HG02623 (cell line): Measurements from ENCODE around the gene B4GALNT4.
A peak's percentile ranks its signal among the peaks of the same experiment; 100 is the strongest.
"Not testable (repeated sequence)": the region's sequence is repeated elsewhere in the genome, so short reads cannot be mapped to it uniquely, and the experiment has no call there.

Source experiments
- ATAC-seq: cut with Tn5 transposase; IDR thresholded peaks from one replicate; pipeline ENCODE4 v1.9.1; 2021; ENCODE audit warnings: moderate library complexity; ENCODE audit not compliant: unreplicated experiment

B4GALNT4 gene

DNA sequence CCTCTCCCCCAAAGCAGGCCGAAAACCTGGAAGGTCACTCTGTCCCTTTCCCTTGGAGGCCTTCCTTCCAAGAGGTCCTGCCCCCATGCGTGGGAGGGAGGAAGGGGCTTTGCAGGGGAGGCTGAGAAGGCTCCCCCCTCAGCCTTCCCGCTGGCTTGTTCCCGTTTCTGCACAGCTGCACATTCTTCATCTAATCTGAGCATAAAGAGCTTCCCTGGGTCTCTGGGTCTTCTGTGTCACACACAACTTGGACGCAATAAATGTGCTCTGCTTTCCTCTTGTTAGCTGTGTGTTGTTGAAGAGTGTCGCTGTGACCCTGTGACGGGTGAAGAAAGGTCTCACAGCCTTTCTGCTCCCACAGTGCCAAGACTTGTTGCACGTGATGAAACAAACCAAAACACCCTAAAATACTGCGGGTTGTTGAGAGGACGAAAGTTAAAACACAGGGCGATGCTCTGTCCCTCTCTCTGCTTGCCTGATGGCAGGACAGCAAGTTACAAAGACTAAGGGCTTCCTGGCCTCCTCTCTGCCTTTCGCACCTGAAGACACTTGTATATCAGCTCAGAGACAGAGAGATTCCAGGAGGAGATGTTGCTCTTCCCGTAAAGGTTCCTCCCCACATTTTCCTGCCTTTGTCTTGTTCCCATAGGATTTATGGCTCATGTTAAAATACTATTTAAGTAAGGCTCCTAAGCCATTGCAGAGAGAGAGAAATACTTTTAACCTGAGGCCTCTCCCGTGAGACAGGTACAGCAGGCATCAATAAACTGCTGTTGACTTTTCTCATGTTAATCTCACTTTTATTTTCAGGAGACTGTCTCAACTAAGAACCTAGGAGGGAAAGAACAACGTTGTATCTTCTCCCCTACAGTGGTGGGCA is 33.3 kb upstream of the B4GALNT4 start:
- ATAC-seq: no peak

DNA sequence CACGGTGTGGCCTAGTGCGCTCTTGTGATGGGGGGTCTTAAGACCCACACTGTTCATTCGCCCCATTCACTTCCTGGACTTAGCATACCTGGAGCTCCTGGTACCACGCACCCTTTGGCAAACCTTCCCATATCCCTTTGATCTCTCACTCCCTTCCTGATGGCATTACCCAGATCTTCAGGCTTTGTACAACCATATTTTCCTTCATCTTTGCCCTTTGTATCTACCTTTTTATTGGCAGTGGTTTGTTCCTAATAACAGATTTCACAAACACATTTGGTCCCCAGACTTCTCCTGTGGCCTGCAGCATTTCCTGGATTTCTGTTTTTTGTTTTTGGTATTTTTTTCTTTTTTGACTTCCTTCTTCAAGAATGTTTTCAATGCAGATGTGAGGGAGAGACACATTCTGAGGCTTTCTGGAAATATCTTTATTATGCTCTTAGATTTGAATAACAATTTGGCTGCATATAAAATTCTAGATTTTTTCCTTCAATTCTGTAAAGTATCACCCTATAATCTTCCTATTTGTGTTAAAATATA is 32.6 kb upstream of the B4GALNT4 start:
- no peak for ATAC-seq

GRCh38 chr11:337711-338110 is 31.6 kb upstream of the B4GALNT4 start:
- no peak for ATAC-seq

GRCh38 chr11:339963-340362 is 29.3 kb upstream of the B4GALNT4 start:
- no peak for ATAC-seq

- ATAC-seq: no peak
These were observed 28.5 kb upstream of the B4GALNT4 start for GRCh38 chr11:340539-341512.

GRCh38 chr11:342328-342727 is 27.0 kb upstream of the B4GALNT4 start:
- ATAC-seq: no peak

- no peak for ATAC-seq
These were observed 24.3 kb upstream of the B4GALNT4 start for GRCh38 chr11:344836-345578.

DNA sequence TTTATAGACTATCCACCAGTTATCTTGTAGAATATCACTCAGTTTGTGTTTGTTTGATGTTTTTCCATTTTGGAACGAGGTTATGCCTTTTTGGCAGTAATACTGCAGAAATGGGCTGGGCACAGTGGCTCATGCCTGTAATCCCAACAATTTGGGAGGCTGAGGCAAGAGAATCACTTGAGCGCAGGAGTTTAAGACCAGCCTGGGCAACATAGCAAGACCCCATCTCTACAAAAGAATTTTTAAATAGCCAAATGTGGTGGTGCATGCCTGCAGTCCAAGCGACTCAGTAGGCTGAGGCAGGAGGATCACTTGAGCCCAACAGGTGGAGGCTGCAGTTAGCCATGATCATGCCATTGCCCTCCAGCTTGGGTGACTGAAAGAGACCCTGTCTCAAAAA is 22.8 kb upstream of the B4GALNT4 start:
- no peak for ATAC-seq

GRCh38 chr11:349270-349954 is 19.9 kb upstream of the B4GALNT4 start:
- ATAC-seq: not testable (repeated sequence)

DNA sequence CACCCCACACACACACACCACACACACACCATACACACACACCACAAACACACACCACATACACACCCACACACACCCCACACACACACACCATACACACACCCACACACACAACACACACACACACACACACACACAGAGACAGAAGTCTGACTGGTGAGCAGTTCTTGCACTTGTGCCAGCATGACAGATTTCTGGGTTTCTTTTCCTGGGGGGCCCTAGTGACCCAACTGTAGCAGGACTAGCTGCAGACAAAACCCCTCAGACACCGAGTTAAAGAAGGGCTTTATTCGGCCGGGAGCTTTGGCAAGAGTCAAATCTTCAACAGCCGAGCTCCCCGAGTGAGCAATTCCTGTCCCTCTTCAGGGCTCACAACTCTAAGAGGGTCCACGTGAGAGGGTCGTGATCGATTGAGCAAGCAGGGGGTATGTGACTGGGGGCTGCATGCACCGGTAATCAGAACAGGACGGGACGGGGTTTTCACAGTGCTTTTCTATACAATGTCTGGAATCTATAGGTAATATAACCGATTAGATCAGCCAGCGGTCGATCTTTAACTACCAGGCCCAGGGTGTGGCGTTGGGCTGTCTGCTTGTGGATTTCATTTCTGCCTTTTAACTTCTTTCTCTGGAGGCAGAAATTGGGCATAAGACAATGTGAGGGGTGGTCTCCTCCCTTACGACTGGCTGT is 19.1 kb upstream of the B4GALNT4 start:
- ATAC-seq: not testable (repeated sequence)

DNA sequence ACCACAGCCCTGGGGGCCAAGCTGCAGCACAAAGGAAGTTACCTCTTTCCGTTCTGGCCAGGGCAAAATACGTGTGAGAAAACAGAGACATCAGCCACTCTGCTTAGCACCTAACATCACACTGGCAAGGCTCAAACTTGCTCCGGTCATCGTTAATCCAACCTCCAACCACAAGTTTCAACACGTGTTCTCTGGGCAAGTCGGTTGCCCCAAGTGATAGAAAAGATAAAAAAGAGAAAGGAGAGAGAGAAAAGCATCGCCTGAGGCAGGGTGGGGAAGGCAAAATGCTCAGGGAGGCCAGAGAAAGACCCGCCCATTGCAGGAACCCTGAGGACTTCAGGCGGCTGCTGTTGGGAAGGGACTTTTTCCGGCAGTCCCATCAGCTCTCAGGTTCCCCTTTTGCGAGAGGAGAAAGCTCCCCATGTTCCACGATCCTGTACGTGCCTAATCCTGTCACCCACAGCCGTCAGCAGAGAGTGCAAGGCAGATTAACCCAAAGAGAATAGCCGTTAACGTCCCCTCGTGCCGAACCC is 18.5 kb upstream of the B4GALNT4 start:
- no peak for ATAC-seq

- ATAC-seq: no peak
These were observed 17.9 kb upstream of the B4GALNT4 start for GRCh38 chr11:351411-351810.

- ATAC-seq: no peak
These were observed 16.8 kb upstream of the B4GALNT4 start for GRCh38 chr11:352456-353031.

DNA sequence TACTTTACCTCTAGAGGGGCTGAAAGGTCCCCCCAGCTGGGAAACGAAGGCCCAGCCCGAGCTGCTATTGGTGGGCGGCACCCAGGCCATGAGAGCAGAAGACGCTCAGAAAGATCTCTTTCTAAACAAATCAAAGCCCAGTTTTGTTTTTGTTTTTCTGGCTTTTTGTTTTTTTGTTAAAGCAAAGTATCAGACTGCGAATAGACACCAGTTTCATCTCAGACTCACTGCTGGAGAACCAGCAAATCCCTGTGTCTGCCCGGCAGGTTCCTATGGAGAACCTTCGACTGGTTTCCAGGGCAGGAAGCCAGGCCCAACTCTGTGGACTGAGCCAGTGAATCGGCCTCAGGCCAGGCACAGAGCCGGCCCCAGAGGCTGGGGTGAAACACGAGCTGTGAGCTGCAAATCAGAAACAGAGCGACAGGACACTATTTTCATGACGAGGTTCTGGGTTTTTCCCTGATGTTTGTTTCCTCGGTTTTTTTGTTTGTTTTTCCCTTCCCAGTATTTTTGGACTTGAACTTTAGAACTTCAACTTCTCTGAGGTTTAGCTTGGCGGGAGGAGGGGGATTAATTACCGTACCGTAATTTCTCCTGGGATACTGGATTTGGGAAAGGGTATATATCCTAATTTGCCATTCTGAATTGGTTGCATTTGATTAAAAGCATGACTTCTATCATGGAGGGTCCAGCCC is 16.0 kb upstream of the B4GALNT4 start:
- no peak for ATAC-seq

GRCh38 chr11:355581-356458 is 13.5 kb upstream of the B4GALNT4 start:
- ATAC-seq: peak; percentile 62

DNA sequence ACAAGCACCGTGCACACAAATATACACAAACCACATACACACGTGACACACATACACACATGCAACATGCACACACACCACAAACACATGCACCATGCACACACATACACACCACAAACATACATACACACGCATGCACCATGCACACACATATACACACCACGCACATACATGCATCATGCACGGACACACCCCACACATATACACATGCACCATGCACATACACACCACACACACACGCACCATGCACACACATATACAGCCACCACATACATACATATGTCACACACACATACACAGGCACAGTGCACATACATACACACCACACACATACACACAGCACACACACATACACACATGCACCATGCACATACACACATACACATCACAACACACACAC is 12.7 kb upstream of the B4GALNT4 start:
- no peak for ATAC-seq

- ATAC-seq: no peak
These were observed 11.7 kb upstream of the B4GALNT4 start for GRCh38 chr11:357582-357981.
